ENCODE data around the gene SUGCT. TPM values are rescaled to one million over a fixed set of nuclear protein-coding genes. Genes with fewer than 3 reads are reported as not detected.

The SUGCT gene
- total and polyA plus RNA-seq, 2 of the 8 experiments (the other 6 are each of a cell fraction or from before 2014, with no cell fraction given), result 2.8 to 5.4 TPM

DNA sequence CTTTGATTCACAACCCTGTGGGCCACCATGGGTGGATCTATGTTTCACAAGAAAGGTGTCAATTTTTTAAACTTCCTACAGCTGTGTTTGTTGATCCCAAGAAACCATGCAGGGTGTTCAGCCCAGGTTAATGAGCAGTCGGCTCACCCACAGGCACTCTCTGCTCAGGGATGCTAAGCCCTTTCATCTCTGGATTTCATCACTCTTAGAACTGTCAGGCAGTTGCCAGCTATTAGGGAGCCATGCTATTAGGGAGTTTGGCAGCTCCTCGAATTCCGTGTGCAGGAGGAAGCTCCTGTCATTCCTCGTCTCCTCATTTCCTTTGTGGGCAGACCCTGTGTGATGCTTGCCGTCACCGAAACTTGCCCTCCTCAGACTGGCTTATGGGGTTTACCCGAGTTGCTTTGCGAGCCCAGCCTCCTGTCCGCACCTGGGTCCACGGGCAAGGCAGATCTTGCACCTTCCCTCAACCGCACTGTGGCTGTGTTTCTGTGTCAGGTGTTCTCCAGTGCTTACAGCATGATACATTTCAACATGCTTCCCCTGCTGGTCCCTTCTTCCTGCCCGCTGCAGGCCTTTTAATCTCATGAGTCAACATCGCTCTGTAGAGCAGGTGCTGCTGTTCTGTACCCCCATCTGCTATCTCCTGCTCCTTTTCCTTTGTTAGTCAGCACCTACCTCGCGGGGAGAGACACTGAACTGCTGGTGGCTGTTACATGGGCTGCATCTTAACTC, 509.8 kb downstream of the SUGCT start:
- Histone ChIP-seq H4K5ac (ENCODE audit: insufficient read length, low read depth, low read length) (no peak overlapping the region), H3K36me3 (ENCODE audit: control insufficient read depth in 2 of 4, insufficient read depth in 4 of 4, low read length in 3 of 4) (no peaks in the 10 kb centered on the region), H3K56ac (replicated peaks; ENCODE audit: insufficient read length, low read depth, low read length) (no peak overlapping the region), H3K18ac (ENCODE audit: extremely low read depth, low read length) (no peak overlapping the region), H3K9ac (replicated peaks in 1 of 4; ENCODE audit: extremely low read depth in 1 of 4, low read depth in 3 of 4, low read length in 3 of 4) (no peak overlapping the region), H4K91ac (replicated peaks; ENCODE audit: insufficient read length, low read length) (no peak overlapping the region), H3K4me3 (ENCODE audit: extremely low read depth in 1 of 4, insufficient read depth in 2 of 4, low read depth in 3 of 4, low read length in 4 of 4) (no peak overlapping the region), H3K27ac (ENCODE audit: low read depth, low read length) (no peak overlapping the region), H4K20me1 (replicated peaks in 1 of 2; ENCODE audit: control insufficient read depth in 1 of 2, insufficient read depth in 2 of 2, low read length in 2 of 2) (no peaks in the 10 kb centered on the region), H3K4me2 (ENCODE audit: insufficient read depth in 1 of 2, low read depth in 2 of 2, low read length in 2 of 2) (no peak overlapping the region), H3K9me3 (ENCODE audit: insufficient read depth in 2 of 2, low read depth in 1 of 2, low read length in 1 of 2) (no peaks in the 10 kb centered on the region), H3K14ac (ENCODE audit: insufficient read length) (no peak overlapping the region), H3K79me1 (ENCODE audit: low read depth, low read length) (no peaks in the 10 kb centered on the region), H2AK5ac (ENCODE audit: low read depth, low read length) (no peak overlapping the region), H3K4me1 (replicated peaks in 1 of 4; ENCODE audit: control insufficient read depth in 3 of 4, insufficient read depth in 4 of 4, low read length in 3 of 4) (no peaks in the 10 kb centered on the region), H3K23me2 (ENCODE audit: low read depth, low read length) (no peaks in the 10 kb centered on the region), H3K27me3 (replicated peaks in 1 of 4; ENCODE audit: control insufficient read depth in 3 of 4, extremely low read depth in 1 of 4, insufficient read depth in 3 of 4, low read length in 3 of 4) (no peaks in the 10 kb centered on the region), H3K23ac (ENCODE audit: insufficient read length) (no peak overlapping the region), H2BK120ac (replicated peaks; ENCODE audit: low read depth, low read length) (no peak overlapping the region), H3K79me2 (ENCODE audit: control insufficient read depth in 1 of 2, insufficient read depth in 2 of 2, low read length in 2 of 2) (no peaks in the 10 kb centered on the region), H2AFZ (ENCODE audit: low read length) (no peak overlapping the region), H4K8ac (ENCODE audit: extremely low read depth, insufficient read depth, low read length) (no peak overlapping the region), H2BK15ac (ENCODE audit: low read length) (no peak overlapping the region), H2BK20ac (ENCODE audit: low read length) (no peak overlapping the region), H2BK5ac (ENCODE audit: low read depth, low read length) (no peak overlapping the region), H2BK12ac (ENCODE audit: low read depth, low read length) (no peak overlapping the region), H3K4ac (replicated peaks; ENCODE audit: insufficient read length, low read depth, low read length) (no peak overlapping the region)
- no peak for FAIRE-seq
- ChIA-PET POLR2A (ENCODE audit: partially characterized antibody) (interaction anchor here (0.6 kb wide), 1 partner anchor 474 kb away, joined by 3 read pairs; no protein-coding TSS in a partner anchor), CTCF (ENCODE audit: partially characterized antibody) (interaction anchor here (1.1 to 1.9 kb wide), 3 partner anchors 9 to 359 kb away, joined by 4 to 5 read pairs (median 4); no protein-coding TSS in a partner anchor)
- DNase-seq (ENCODE audit: low read depth in 1 of 2, low spot score in 2 of 2), result no peak
- WGBS, 2 experiments (ENCODE audit: extremely low coverage in 1 of 2, insufficient coverage in 1 of 2, insufficient read length in 1 of 2, insufficient replicate concordance in 2 of 2, low coverage in 1 of 2, low lambda C conversion rate in 2 of 2, missing lambda C conversion rate in 1 of 2), result 93% methylated on average over 14 of the region's 15 CpGs; no CpG with 5 or more reads in 1 of the 2 experiments
- TF ChIP-seq NRF1 (IDR thresholded peaks at IDR 0.05; ENCODE audit: low read depth, low read length) (no peak), SP1 (IDR thresholded peaks at IDR 0.05; ENCODE audit: low read depth, low read length) (no peak), HDAC6 (IDR thresholded peaks at IDR 0.05; ENCODE audit: low read depth, low read length) (no peak), GABPA (IDR thresholded peaks at IDR 0.05; ENCODE audit: borderline replicate concordance, insufficient read depth, low read length) (no peak), POU5F1 (IDR thresholded peaks at IDR 0.05; ENCODE audit: low read depth, low read length) (no peak), CREB1 (IDR thresholded peaks at IDR 0.05) (no peak), RXRA (IDR thresholded peaks at IDR 0.05; ENCODE audit: insufficient read depth, low read depth, low read length) (no peak), KDM4A (IDR thresholded peaks at IDR 0.05; ENCODE audit: low read depth, low read length, severe bottlenecking) (no peak), SUZ12 (IDR thresholded peaks at IDR 0.05; ENCODE audit: low read length) (no peak), BCL11A (IDR thresholded peaks at IDR 0.05; ENCODE audit: low read depth in 2 of 2, low read length in 2 of 2) (no peak), SAP30 (IDR thresholded peaks at IDR 0.05; ENCODE audit: insufficient read depth, insufficient replicate concordance, low read length) (no peak), ZNF274 (IDR thresholded peaks at IDR 0.05; ENCODE audit: borderline replicate concordance, extremely low read depth, low read length) (no peak)
- TF ChIP-seq, protein P1, sequence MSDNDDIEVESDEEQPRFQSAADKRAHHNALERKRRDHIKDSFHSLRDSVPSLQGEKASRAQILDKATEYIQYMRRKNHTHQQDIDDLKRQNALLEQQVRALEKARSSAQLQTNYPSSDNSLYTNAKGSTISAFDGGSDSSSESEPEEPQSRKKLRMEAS (IDR thresholded peaks at IDR 0.05), result no peak
